Measurements from ENCODE around the gene RNF183. TPM values are rescaled to one million over a fixed set of nuclear protein-coding genes. Genes with fewer than 3 reads are reported as not detected.

The RNF183 gene
- total and polyA plus RNA-seq, 2 of the 4 experiments (the other 2 are of a cell fraction), result not detected

DNA sequence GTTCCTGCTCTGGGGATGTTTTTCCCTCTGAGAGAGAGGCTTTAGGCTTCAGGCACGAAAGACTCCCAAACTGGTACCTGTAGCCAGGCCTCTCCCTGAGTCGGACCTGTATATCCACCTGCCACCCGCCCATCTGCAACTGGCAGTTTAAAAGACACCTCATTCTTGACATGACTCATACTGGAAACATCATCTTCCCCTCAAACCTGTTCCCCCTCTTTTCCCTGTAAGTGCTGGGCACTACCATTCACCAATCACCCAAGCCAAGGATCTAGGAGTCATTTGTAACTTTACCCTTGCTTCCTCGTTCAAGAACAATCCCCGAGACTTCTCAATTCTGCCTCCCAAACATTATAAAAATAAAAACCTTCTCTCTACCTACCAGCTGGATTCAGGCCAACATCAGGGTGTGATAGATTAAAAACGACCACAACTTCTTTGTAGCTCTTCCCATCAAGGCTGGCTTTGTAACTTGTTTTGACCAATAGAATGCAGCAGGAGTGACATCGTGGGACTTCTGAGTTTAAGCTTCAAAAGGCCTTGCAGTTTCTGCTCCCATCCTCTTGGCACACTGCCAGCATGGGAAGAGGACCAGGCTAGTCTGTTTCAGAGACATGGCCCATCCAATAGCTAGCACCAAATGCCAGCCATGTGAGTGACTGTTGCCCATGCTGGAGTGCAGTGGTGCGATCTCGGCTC lies 38.7 kb upstream of the RNF183 start:
- no peak overlapping the region for H3K27ac ChIP-seq (ENCODE audit: insufficient read depth, low read length)
- no peak overlapping the region for H3K23ac ChIP-seq (ENCODE audit: low read depth, low read length)
- H3K4me1 ChIP-seq (ENCODE audit: control insufficient read depth, insufficient read depth, low read length), result no peaks in the 10 kb centered on the region
- H3K4me2 ChIP-seq (ENCODE audit: low read depth, low read length), result no peak overlapping the region
- no peak overlapping the region for H3K4me3 ChIP-seq (ENCODE audit: insufficient read depth, low read depth, low read length)
- DNase-seq (no peak), ATAC-seq (ENCODE audit: low read depth) (no peak)
- H4K91ac ChIP-seq (ENCODE audit: insufficient read depth, low read depth, low read length), result no peak overlapping the region
- no peak overlapping the region for H2BK5ac ChIP-seq (ENCODE audit: low read depth, low read length, poor library complexity, severe bottlenecking)
- peaks cover 0 to 4% of the 10 kb centered on the region in 2 experiments; a peak in 1 of 4 replicates for H3K79me1 ChIP-seq (ENCODE audit: low read depth in 1 of 2, low read length in 2 of 2)
- H2BK120ac ChIP-seq (ENCODE audit: low read depth, low read length), result no peak overlapping the region
- no peak overlapping the region for H2BK15ac ChIP-seq (ENCODE audit: low read depth, low read length)
- WGBS, 2 experiments (ENCODE audit: extremely low coverage in 2 of 2, insufficient read length in 1 of 2), result 87 to 100% methylated on average over 2 of the region's 9 CpGs
- no peak overlapping the region for H3K18ac ChIP-seq (ENCODE audit: low read depth, low read length)
- H2BK20ac ChIP-seq (ENCODE audit: low read depth, low read length), result no peak overlapping the region
- H3K4ac ChIP-seq (ENCODE audit: low read depth, low read length), result no peak overlapping the region
- TF ChIP-seq CHD1 (IDR thresholded peaks at IDR 0.05; ENCODE audit: low read depth, low read length), result no peak
- TF ChIP-seq SMC3 (IDR thresholded peaks at IDR 0.05; ENCODE audit: low read depth, low read length), result no peak
- no peak for TF ChIP-seq BHLHE40 (IDR thresholded peaks at IDR 0.05; ENCODE audit: low read depth, low read length)
- no peak for TF ChIP-seq RCOR1 (IDR thresholded peaks at IDR 0.05; ENCODE audit: insufficient replicate concordance, low read length)
- no peak for TF ChIP-seq FOS (IDR thresholded peaks at IDR 0.05; ENCODE audit: low read depth, low read length)
- no peak for TF ChIP-seq RAD21 (IDR thresholded peaks at IDR 0.05; ENCODE audit: low read length)
- no peak for TF ChIP-seq RFX5 (IDR thresholded peaks at IDR 0.05; ENCODE audit: low read depth, low read length)
- no peak for TF ChIP-seq MAFK (IDR thresholded peaks at IDR 0.05; ENCODE audit: low read depth, low read length)
- TF ChIP-seq, protein P1, sequence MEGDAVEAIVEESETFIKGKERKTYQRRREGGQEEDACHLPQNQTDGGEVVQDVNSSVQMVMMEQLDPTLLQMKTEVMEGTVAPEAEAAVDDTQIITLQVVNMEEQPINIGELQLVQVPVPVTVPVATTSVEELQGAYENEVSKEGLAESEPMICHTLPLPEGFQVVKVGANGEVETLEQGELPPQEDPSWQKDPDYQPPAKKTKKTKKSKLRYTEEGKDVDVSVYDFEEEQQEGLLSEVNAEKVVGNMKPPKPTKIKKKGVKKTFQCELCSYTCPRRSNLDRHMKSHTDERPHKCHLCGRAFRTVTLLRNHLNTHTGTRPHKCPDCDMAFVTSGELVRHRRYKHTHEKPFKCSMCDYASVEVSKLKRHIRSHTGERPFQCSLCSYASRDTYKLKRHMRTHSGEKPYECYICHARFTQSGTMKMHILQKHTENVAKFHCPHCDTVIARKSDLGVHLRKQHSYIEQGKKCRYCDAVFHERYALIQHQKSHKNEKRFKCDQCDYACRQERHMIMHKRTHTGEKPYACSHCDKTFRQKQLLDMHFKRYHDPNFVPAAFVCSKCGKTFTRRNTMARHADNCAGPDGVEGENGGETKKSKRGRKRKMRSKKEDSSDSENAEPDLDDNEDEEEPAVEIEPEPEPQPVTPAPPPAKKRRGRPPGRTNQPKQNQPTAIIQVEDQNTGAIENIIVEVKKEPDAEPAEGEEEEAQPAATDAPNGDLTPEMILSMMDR (conservative IDR thresholded peaks at IDR 0.05; ENCODE audit: low read depth, low read length), result no peak
- TF ChIP-seq, protein P2, sequence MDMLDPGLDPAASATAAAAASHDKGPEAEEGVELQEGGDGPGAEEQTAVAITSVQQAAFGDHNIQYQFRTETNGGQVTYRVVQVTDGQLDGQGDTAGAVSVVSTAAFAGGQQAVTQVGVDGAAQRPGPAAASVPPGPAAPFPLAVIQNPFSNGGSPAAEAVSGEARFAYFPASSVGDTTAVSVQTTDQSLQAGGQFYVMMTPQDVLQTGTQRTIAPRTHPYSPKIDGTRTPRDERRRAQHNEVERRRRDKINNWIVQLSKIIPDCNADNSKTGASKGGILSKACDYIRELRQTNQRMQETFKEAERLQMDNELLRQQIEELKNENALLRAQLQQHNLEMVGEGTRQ (IDR thresholded peaks at IDR 0.05; ENCODE audit: low read depth, low read length), result no peak
- TF ChIP-seq POLR2A (IDR thresholded peaks at IDR 0.05; ENCODE audit: low read depth, low read length), result no peak
- H2AK9ac ChIP-seq (replicated peaks; ENCODE audit: low read depth, low read length, poor library complexity), result no peak overlapping the region
- in situ Hi-C loops (cut with MboI; ENCODE audit: low sequenced_read_pairs), result no loop called here
- H3K14ac ChIP-seq (replicated peaks; ENCODE audit: low read depth, low read length), result no peak overlapping the region
- intact Hi-C loops (cut with micrococcal nuclease), result no loop called here
- peaks cover 10% of the 10 kb centered on the region for H3K9me1 ChIP-seq (ENCODE audit: insufficient read depth, low read length)
- CTCF ChIA-PET, result no interaction called here
- no peaks in the 10 kb centered on the region for H3K9me3 ChIP-seq (ENCODE audit: control insufficient read depth, insufficient read depth, low read length)
- no peaks in the 10 kb centered on the region for H4K20me1 ChIP-seq (ENCODE audit: insufficient read depth, low read length)
- no peak overlapping the region for H4K5ac ChIP-seq (ENCODE audit: low read depth, low read length)
- H3K9ac ChIP-seq (ENCODE audit: low read depth, low read length), result no peak overlapping the region
- H3K27me3 ChIP-seq (ENCODE audit: control insufficient read depth, insufficient read depth, low read length), result 0 out of 2 replicates have a peak, but pooled peaks cover 3% of the 10 kb centered on the region
- dilution Hi-C loops (cut with HindIII; ENCODE audit: low sequenced_read_pairs, unreplicated experiment), result no loop called here
- BruUV-seq (replicated peaks), result no TSS peak
- no peak overlapping the region for H3K56ac ChIP-seq (ENCODE audit: extremely low read depth, insufficient read depth, low read length)
- no peak overlapping the region for H2AK5ac ChIP-seq (ENCODE audit: low read depth, low read length)
- H4K8ac ChIP-seq (ENCODE audit: low read depth in 2 of 2, low read length in 2 of 2), result no peak overlapping the region
- no peaks in the 10 kb centered on the region for H3K36me3 ChIP-seq (ENCODE audit: control insufficient read depth, insufficient read depth, low read length)
- peak overlapping the region; percentile 49 for H2AFZ ChIP-seq (replicated peaks; ENCODE audit: low read length, poor library complexity)
- POLR2A ChIA-PET (ENCODE audit: unreplicated experiment), result no interaction called here
